Hepatocyte (in vitro differentiated cells): Measurements from ENCODE around the gene SLC13A3. TPM values are rescaled to one million over a fixed set of nuclear protein-coding genes. Genes with fewer than 3 reads are reported as not detected.

Experiments used
- DNase-seq: peaks from one replicate; pipeline ENCODE4 v3.0.0-alpha.2; 2016; ENCODE audit warnings: low spot score
- H2AFZ ChIP-seq: fragments of 200-600 bp; sonication (generic); 2 replicates; pipeline ENCODE4 v1.6.0; 2016; ENCODE audit warnings: antibody characterized with exemption, mild to moderate bottlenecking
- H3K27ac ChIP-seq: fragments of 200-600 bp; sonication (generic); 2 replicates; pipeline ENCODE4 v1.5.1; 2016; ENCODE audit warnings: mild to moderate bottlenecking
- H3K27me3 ChIP-seq: fragments of 200-600 bp; sonication (generic); 2 replicates; pipeline ENCODE4 v1.6.1; 2016
- H3K36me3 ChIP-seq: fragments of 200-600 bp; sonication (generic); replicated peaks from 2 replicates; pipeline ENCODE4 v1.5.1; 2016; ENCODE audit warnings: low read depth; ENCODE audit not compliant: insufficient read depth
- H3K4me1 ChIP-seq: fragments of 200-600 bp; sonication (generic); 2 replicates; pipeline ENCODE4 v1.5.1; 2016; ENCODE audit warnings: mild to moderate bottlenecking, moderate library complexity; ENCODE audit not compliant: insufficient read depth
- H3K4me2 ChIP-seq: fragments of 200-600 bp; sonication (generic); 2 replicates; pipeline ENCODE4 v1.6.0; 2016
- H3K4me3 ChIP-seq: fragments of 200-600 bp; sonication (generic); 2 replicates; pipeline ENCODE4 v1.5.1; 2016; ENCODE audit warnings: mild to moderate bottlenecking
- H3K79me2 ChIP-seq: fragments of 200-600 bp; sonication (generic); 2 replicates; pipeline ENCODE4 v1.6.0; 2017; ENCODE audit warnings: mild to moderate bottlenecking
- H3K9me2 ChIP-seq: fragments of 200-600 bp; sonication (generic); replicated peaks from 2 replicates; pipeline ENCODE4 v1.6.0; 2017; ENCODE audit warnings: mild to moderate bottlenecking; ENCODE audit not compliant: insufficient read depth
- H3K9me3 ChIP-seq: fragments of 200-600 bp; sonication (generic); 2 replicates; pipeline ENCODE4 v1.5.1; 2016; ENCODE audit warnings: low read depth, mild to moderate bottlenecking
- H4K20me1 ChIP-seq: fragments of 200-600 bp; sonication (generic); 2 replicates; pipeline ENCODE4 v1.6.0; 2016; ENCODE audit warnings: mild to moderate bottlenecking; ENCODE audit not compliant: insufficient read depth, poor library complexity, severe bottlenecking
- CTCF ChIP-seq: fragments of 200-600 bp; sonication (generic); IDR thresholded peaks from 2 replicates; pipeline ENCODE4 v1.5.1; 2016; ENCODE audit warnings: antibody characterized with exemption, mild to moderate bottlenecking; ENCODE audit not compliant: poor library complexity
- EZH2 ChIP-seq: fragments of 200-600 bp; sonication (generic); IDR thresholded peaks from 2 replicates; pipeline ENCODE4 v1.6.1; 2016; ENCODE audit warnings: antibody characterized with exemption, mild to moderate bottlenecking, borderline replicate concordance
- EZH2phosphoT487 ChIP-seq: fragments of 200-600 bp; sonication (generic); IDR thresholded peaks from one replicate; pipeline ENCODE4 v1.6.1; 2018; ENCODE audit warnings: antibody characterized with exemption, mild to moderate bottlenecking, low read depth, moderate library complexity; ENCODE audit not compliant: unreplicated experiment, severe bottlenecking
- WGBS: methylation state at CpG from one replicate; pipeline ENCODE4 v1.1.6; 2016; ENCODE audit warnings: low lambda C conversion rate; ENCODE audit errors: missing lambda C conversion rate; 5-methylcytosine and 5-hydroxymethylcytosine counted together
- polyA plus RNA-seq: library from polyadenylated mRNA; unstranded; fragments of >200 nt; fragmentation: Nextera tagmentation; extraction: Ambion mirVana; gene quantifications from 2 replicates; pipeline ENCODE4 v1.2.1, GENCODE V29; 2016
- total RNA-seq: library from RNA; depleted of rRNA; stranded (reverse); fragments of >200 nt; gene quantifications from 2 replicates; pipeline ENCODE4 v1.2.3, GENCODE V29; 2014

The SLC13A3 gene
- total and polyA plus RNA-seq, 2 experiments from 2014 or later = 1.8 to 9.4 TPM

GRCh38 chr20:46622165-46622564 is 29.1 kb downstream of the SLC13A3 start:
- Histone ChIP-seq H3K4me3 (no peak overlapping the region), H4K20me1 (no peaks in the 10 kb centered on the region), H3K4me2 (no peak overlapping the region), H3K36me3 (no peaks in the 10 kb centered on the region), H3K79me2 (no peaks in the 10 kb centered on the region), H3K27me3 (no peaks in the 10 kb centered on the region), H3K27ac (no peak overlapping the region), H2AFZ (no peak overlapping the region), H3K4me1 (no peaks in the 10 kb centered on the region), H3K9me3 (no peaks in the 10 kb centered on the region), H3K9me2 (no peaks in the 10 kb centered on the region)
- TF ChIP-seq CTCF (no peak), EZH2phosphoT487 (no peak), EZH2 (no peak)
- 23% methylated on average over 1 of the region's 1 CpG for WGBS
- DNase-seq = no peak

- Histone ChIP-seq H3K27me3 (no peaks in the 10 kb centered on the region), H3K9me2 (no peaks in the 10 kb centered on the region), H4K20me1 (no peaks in the 10 kb centered on the region), H3K27ac (no peak overlapping the region), H3K4me3 (no peak overlapping the region), H2AFZ (no peak overlapping the region), H3K9me3 (no peaks in the 10 kb centered on the region), H3K4me2 (no peak overlapping the region), H3K79me2 (no peaks in the 10 kb centered on the region), H3K36me3 (no peaks in the 10 kb centered on the region), H3K4me1 (no peaks in the 10 kb centered on the region)
- peak; percentile 21 for DNase-seq
- 78% methylated on average over 4 of the region's 4 CpGs for WGBS
- no peak for TF ChIP-seq EZH2phosphoT487
- TF ChIP-seq EZH2 = no peak
- TF ChIP-seq CTCF = no peak
Observed at GRCh38 chr20:46621492-46621891, 29.8 kb downstream of the SLC13A3 start.

- Histone ChIP-seq H4K20me1 (no peaks in the 10 kb centered on the region), H3K4me1 (no peaks in the 10 kb centered on the region), H3K9me3 (no peaks in the 10 kb centered on the region), H3K27ac (no peak overlapping the region), H3K4me3 (no peak overlapping the region), H3K9me2 (no peaks in the 10 kb centered on the region), H3K79me2 (no peaks in the 10 kb centered on the region), H2AFZ (no peak overlapping the region), H3K27me3 (no peaks in the 10 kb centered on the region), H3K4me2 (no peak overlapping the region), H3K36me3 (no peaks in the 10 kb centered on the region)
- DNase-seq = no peak
- TF ChIP-seq EZH2 (no peak), CTCF (no peak), EZH2phosphoT487 (no peak)
- WGBS = 94% methylated on average over 2 of the region's 2 CpGs
Observed at GRCh38 chr20:46619445-46619844, 31.8 kb downstream of the SLC13A3 start.
